A549 (cell line): ENCODE measurements around the gene SNAI1.

ENCODE experiments used
- CHD2 ChIP-seq: fragments of 150-350 bp; IDR thresholded peaks from 2 replicates; pipeline ENCODE4 v1.6.1; 2014; ENCODE audit warnings: low read length; ENCODE audit not compliant: partially characterized antibody
- HDAC2 ChIP-seq: fragments of 200-600 bp; sonication (generic); IDR thresholded peaks from 2 replicates; pipeline ENCODE4 v1.6.1; 2016
- POLR2A ChIP-seq: IDR thresholded peaks from 2 replicates; pipeline ENCODE4 v1.6.1; 2012; ENCODE audit warnings: mild to moderate bottlenecking, low read length
- RAD21 ChIP-seq, 2 experiments: fragments of >200 bp in 1 of 2; sonication (Bioruptor Twin) in 1 of 2; formaldehyde crosslinking in 1 of 2; IDR thresholded peaks in 1 of 2; conservative IDR thresholded peaks in 1 of 2; 2 replicates in 1 of 2; 3 replicates in 1 of 2; pipeline ENCODE4 v1.6.1; 2012 to 2018; ENCODE audit warnings: inconsistent platforms in 1 of 2
- TFCP2L1 ChIP-seq: fragments of 250-450 bp; sonication (Bioruptor Pico); IDR thresholded peaks from 2 replicates; pipeline ENCODE4 v1.5.0; 2021; ENCODE audit warnings: mild to moderate bottlenecking
- TF ChIP-seq, protein P1 (sequence below): IDR thresholded peaks from 2 replicates; pipeline ENCODE4 v1.6.1; 2012
- TF ChIP-seq, protein P2 (sequence below): fragments of >200 bp; sonication (Bioruptor Twin); formaldehyde crosslinking; IDR thresholded peaks from 3 replicates; pipeline ENCODE4 v1.5.1; 2016
- TF ChIP-seq, protein P3 (sequence below): fragments of 200-600 bp; sonication (generic); IDR thresholded peaks from 2 replicates; pipeline ENCODE4 v1.6.1; 2016; ENCODE audit warnings: antibody characterized with exemption, mild to moderate bottlenecking, moderate library complexity
- TF ChIP-seq, protein P4 (sequence below): fragments of >200 bp; sonication (Bioruptor Twin); formaldehyde crosslinking; IDR thresholded peaks from 3 replicates; pipeline ENCODE4 v1.6.1; 2016

DNA sequence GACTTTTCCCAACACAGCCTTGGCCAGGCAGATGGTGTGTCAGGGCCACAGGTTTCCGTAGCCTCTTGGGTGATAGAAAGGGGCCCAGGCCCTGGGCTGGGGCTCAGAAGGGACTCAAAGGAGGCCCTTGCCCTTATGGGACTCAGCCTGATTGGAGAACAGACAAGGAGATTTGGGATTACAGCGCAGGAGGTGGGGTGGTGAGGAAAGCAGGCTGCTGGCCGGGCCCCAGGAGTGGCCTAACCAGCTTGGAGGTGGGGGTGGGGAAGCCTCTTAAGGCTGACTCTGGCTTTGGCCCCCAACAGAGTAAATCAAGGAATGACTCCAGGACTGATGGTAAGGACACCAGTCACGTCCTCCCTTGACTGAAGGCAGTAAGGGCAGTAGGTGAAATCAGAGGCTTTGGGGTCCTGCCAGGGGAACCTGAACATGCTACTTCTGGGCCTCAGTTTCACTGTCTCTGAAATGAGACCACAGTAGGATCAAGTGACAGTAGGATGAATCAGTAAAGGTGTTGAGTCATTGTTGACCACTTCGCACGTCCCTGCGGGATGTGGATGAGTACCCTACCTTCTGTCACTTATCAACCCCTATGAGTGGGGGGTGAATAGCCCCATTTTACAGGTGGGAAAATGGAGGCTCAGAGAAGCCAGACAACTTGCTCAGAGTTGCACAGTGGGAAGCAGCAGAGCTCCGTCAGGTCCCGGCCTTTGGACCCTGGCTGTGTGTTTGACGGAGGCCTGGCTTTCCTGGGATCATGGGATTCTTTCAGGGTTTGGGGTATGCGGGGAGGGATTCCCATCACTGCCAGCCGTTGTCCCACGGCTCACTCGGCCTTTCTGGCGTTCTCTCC lies 4.5 kb downstream of the SNAI1 start:
- TF ChIP-seq POLR2A (no peak), HDAC2 (no peak), CHD2 (no peak), RAD21 (conservative IDR thresholded peaks at IDR 0.05 in 1 of 2, IDR thresholded peaks at IDR 0.05 in 1 of 2) (no peak), TFCP2L1 (CRISPR knock-in tag) (no peak)
- TF ChIP-seq, protein P1, sequence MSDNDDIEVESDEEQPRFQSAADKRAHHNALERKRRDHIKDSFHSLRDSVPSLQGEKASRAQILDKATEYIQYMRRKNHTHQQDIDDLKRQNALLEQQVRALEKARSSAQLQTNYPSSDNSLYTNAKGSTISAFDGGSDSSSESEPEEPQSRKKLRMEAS: no peak
- TF ChIP-seq, protein P2, sequence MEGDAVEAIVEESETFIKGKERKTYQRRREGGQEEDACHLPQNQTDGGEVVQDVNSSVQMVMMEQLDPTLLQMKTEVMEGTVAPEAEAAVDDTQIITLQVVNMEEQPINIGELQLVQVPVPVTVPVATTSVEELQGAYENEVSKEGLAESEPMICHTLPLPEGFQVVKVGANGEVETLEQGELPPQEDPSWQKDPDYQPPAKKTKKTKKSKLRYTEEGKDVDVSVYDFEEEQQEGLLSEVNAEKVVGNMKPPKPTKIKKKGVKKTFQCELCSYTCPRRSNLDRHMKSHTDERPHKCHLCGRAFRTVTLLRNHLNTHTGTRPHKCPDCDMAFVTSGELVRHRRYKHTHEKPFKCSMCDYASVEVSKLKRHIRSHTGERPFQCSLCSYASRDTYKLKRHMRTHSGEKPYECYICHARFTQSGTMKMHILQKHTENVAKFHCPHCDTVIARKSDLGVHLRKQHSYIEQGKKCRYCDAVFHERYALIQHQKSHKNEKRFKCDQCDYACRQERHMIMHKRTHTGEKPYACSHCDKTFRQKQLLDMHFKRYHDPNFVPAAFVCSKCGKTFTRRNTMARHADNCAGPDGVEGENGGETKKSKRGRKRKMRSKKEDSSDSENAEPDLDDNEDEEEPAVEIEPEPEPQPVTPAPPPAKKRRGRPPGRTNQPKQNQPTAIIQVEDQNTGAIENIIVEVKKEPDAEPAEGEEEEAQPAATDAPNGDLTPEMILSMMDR: no peak
- TF ChIP-seq, protein P3, sequence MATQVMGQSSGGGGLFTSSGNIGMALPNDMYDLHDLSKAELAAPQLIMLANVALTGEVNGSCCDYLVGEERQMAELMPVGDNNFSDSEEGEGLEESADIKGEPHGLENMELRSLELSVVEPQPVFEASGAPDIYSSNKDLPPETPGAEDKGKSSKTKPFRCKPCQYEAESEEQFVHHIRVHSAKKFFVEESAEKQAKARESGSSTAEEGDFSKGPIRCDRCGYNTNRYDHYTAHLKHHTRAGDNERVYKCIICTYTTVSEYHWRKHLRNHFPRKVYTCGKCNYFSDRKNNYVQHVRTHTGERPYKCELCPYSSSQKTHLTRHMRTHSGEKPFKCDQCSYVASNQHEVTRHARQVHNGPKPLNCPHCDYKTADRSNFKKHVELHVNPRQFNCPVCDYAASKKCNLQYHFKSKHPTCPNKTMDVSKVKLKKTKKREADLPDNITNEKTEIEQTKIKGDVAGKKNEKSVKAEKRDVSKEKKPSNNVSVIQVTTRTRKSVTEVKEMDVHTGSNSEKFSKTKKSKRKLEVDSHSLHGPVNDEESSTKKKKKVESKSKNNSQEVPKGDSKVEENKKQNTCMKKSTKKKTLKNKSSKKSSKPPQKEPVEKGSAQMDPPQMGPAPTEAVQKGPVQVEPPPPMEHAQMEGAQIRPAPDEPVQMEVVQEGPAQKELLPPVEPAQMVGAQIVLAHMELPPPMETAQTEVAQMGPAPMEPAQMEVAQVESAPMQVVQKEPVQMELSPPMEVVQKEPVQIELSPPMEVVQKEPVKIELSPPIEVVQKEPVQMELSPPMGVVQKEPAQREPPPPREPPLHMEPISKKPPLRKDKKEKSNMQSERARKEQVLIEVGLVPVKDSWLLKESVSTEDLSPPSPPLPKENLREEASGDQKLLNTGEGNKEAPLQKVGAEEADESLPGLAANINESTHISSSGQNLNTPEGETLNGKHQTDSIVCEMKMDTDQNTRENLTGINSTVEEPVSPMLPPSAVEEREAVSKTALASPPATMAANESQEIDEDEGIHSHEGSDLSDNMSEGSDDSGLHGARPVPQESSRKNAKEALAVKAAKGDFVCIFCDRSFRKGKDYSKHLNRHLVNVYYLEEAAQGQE: no peak
- TF ChIP-seq, protein P4, sequence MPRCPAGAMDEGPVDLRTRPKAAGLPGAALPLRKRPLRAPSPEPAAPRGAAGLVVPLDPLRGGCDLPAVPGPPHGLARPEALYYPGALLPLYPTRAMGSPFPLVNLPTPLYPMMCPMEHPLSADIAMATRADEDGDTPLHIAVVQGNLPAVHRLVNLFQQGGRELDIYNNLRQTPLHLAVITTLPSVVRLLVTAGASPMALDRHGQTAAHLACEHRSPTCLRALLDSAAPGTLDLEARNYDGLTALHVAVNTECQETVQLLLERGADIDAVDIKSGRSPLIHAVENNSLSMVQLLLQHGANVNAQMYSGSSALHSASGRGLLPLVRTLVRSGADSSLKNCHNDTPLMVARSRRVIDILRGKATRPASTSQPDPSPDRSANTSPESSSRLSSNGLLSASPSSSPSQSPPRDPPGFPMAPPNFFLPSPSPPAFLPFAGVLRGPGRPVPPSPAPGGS: no peak
